Measurements from ENCODE around the gene CNGA2.
A peak's percentile ranks its signal among the peaks of the same experiment; 100 is the strongest.

The CNGA2 gene

DNA sequence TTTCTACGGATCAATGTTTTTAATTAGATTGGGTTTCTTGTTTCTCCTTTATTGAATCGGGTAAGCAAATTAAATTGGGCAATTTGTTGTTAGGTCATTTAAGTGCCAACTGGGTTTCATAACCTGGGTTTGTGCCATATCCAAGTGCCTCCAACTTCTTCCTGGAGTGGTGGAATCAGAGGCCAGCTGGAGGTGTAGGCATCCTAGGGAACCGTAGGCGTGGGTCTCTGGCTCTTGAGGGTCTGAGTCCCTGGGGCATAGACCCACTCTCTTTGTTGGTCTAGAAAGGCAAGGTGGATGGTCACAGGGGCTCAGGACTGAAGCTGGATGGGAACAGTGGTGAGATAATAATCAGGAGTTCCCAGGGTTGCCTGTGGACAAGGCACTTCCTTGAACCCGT, 18.3 kb downstream of the CNGA2 start:
- H3K4me2 ChIP-seq = no peak overlapping the region
- peaks cover 0 to 12% (median 0%) of the 10 kb centered on the region in 11 experiments; a peak in 7 of 22 replicates for H4K20me1 ChIP-seq
- H3K4me3 ChIP-seq = no peak overlapping the region
- TF ChIP-seq Cebpa-rat (IDR thresholded peaks at IDR 0.05) = no peak
- H3K36me3 ChIP-seq = no peaks in the 10 kb centered on the region
- no peak overlapping the region for H3K27ac ChIP-seq
- H3K9ac ChIP-seq = no peak overlapping the region
- H3K27me3 ChIP-seq = peaks cover 97 to 100% (median 100%) of the 10 kb centered on the region in 11 experiments
- no peaks in the 10 kb centered on the region for H3K9me3 ChIP-seq (replicated peaks in 1 of 11)
- peaks cover 0 to 30% (median 5%) of the 10 kb centered on the region in 10 experiments; a peak in 8 of 20 replicates for H3K4me1 ChIP-seq

DNA sequence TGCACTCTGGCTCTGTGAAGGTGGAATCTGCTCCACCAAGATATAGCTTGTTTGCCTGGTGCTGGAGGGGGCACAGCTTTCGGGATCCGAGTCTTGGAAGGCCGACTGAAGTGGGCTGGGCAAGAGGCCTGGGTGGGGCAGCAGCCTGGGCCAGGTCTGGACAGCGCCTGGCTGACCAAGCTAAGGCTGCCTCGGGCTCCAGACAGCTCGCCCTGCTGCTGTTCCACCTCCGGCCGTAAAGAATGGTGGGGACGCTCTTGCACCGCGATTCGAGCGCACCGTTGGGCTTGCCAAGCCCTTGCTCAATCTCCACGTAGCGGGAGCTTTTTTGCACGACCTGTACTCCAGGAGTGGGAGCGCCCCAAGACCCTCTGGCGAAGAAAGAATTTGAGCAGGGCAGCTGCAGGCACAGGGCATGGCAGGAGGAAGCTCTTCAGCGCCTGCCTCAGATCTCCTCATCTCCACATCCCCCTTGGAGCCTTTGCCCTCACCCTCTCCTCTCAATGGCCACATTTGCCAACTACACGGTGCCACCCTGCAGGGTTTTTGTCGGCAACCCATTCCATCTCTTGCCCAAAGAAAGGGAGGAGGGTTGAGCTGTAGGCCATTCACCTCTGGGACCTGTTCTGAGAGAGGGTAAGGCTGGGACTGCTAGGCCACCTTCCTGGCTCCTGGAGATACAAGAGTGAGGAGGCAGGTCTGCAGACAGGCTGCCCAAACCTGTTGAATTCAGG, 18.9 kb downstream of the CNGA2 start:
- no peaks in the 10 kb centered on the region for H3K36me3 ChIP-seq

DNA sequence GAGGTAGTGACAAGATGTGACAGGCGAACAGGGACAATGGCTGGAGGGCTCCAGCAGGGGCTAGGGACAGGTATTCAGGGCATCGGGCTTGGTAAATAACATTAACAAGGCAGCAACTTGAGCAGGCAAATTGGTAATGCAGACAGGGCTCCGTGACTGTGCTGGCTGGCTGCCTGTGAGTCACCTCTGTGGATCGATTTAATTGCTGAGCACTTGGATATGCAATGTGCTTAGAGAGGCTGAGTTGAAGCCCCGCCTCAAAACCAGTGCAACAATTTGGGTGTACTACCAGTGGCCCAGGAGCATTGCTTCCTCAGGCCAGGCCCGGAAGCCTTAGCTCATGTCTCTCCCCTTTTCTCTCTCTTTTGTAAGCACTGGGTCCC, 19.5 kb downstream of the CNGA2 start:
- Histone ChIP-seq H3K36me3 (no peaks in the 10 kb centered on the region), H3K4me2 (peak overlapping the region in 2 of 11 experiments; percentile 17 to 28; a peak in 2 of 22 replicates)
- no peak for TF ChIP-seq Cebpa-rat (IDR thresholded peaks at IDR 0.05)

More for the DNA sequence above, 18.9 kb downstream of the CNGA2 start:
- Histone ChIP-seq H3K4me2 (peak overlapping the region in 2 of 11 experiments; percentile 17 to 28; a peak in 2 of 22 replicates), H3K27me3 (peaks cover 96 to 100% (median 99%) of the 10 kb centered on the region in 11 experiments), H3K4me1 (peaks cover 0 to 30% (median 5%) of the 10 kb centered on the region in 10 experiments; a peak in 8 of 20 replicates), H3K4me3 (no peak overlapping the region), H3K9me3 (replicated peaks in 1 of 11) (no peaks in the 10 kb centered on the region), H3K9ac (no peak overlapping the region), H4K20me1 (peaks cover 0 to 12% (median 0%) of the 10 kb centered on the region in 11 experiments; a peak in 7 of 22 replicates), H3K27ac (no peak overlapping the region)
- no peak for TF ChIP-seq Cebpa-rat (IDR thresholded peaks at IDR 0.05)

DNA sequence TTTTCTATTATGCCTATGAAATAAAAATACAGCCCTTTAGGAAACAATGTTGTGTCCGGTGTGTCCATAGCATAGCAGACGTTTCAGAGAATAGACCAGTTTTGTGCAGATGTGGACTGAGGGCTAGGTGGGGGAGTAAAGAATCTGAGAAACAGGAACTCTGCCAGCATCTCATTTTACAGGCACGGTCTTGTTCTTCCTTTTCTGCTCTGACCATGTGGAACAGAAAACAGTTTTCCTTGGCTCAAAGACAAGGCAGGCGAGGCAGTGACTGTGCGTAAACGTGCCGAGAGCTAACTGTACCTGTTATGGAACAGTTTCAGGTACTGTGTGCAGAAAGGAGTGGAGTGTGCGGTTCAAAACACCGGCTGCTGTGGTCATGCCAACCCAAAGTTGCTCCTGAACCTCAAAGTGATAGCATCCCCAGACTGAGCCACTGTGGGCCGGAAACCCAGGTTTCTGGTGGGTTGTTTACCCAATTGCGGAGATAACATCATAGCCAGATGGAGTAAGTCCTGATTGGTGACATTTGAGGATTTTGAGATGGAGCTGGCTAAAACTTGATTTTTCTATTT, 20.2 kb downstream of the CNGA2 start:
- H3K36me3 ChIP-seq = no peaks in the 10 kb centered on the region
- H3K9me3 ChIP-seq (replicated peaks in 1 of 11) = no peaks in the 10 kb centered on the region; a peak in 1 of 22 replicates
- no peak overlapping the region for H3K4me2 ChIP-seq
- peaks cover 0 to 30% (median 5%) of the 10 kb centered on the region in 10 experiments; a peak in 8 of 20 replicates for H3K4me1 ChIP-seq
- TF ChIP-seq Cebpa-rat (IDR thresholded peaks at IDR 0.05) = no peak
- no peak overlapping the region for H3K4me3 ChIP-seq
- peaks cover 94 to 99% (median 98%) of the 10 kb centered on the region in 11 experiments for H3K27me3 ChIP-seq
- peaks cover 0 to 12% (median 0%) of the 10 kb centered on the region in 11 experiments; a peak in 7 of 22 replicates for H4K20me1 ChIP-seq
- no peak overlapping the region for H3K9ac ChIP-seq
- no peak overlapping the region for H3K27ac ChIP-seq

More for the DNA sequence above, 19.5 kb downstream of the CNGA2 start:
- Histone ChIP-seq H3K27ac (no peak overlapping the region), H3K4me3 (no peak overlapping the region), H3K27me3 (peaks cover 94 to 99% (median 98%) of the 10 kb centered on the region in 11 experiments), H3K9ac (no peak overlapping the region), H3K9me3 (replicated peaks in 1 of 11) (no peaks in the 10 kb centered on the region; a peak in 1 of 22 replicates), H3K4me1 (peaks cover 0 to 30% (median 5%) of the 10 kb centered on the region in 10 experiments; a peak in 8 of 20 replicates), H4K20me1 (peaks cover 0 to 12% (median 0%) of the 10 kb centered on the region in 11 experiments; a peak in 7 of 22 replicates)

DNA sequence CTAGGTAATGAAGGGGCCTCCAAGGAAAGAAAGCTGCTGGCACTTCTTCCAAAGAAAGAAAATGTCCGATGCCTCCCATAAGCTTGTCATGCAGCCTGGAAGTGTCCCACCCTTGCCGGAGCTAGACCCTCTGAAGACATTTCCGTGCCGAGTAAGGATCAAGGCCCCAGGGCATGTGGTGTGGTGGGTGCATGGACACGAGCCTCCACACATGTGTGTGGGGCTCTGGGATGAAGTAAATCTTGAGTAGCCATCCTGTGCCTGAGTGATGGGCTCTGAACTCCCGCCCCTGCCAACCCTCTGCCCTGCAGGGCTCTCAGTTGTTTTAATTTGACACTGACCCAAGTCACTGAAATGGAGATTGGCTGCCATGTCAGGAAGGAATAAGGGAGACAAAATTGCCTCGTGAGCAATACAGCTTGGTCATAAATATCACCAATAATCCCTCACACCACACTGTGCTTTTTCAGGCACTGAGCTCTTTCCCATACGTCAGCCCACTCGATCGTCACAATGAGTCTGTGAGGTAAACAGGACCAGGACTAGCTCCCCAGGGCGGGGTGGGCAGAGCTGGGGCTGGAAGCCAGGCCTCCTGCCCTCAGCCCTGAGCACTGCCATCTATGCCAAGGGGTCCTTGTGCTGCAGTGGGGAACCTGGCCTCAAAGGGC, 24.6 kb downstream of the CNGA2 start:
- Histone ChIP-seq H3K9me3 (replicated peaks in 1 of 11) (no peaks in the 10 kb centered on the region; a peak in 1 of 22 replicates), H3K4me3 (no peak overlapping the region), H4K20me1 (peaks cover 0 to 5% (median 0%) of the 10 kb centered on the region in 11 experiments; a peak in 5 of 22 replicates), H3K4me1 (peaks cover 0 to 16% (median 4%) of the 10 kb centered on the region in 10 experiments; a peak in 8 of 20 replicates), H3K27me3 (peaks cover 75 to 93% (median 90%) of the 10 kb centered on the region in 11 experiments), H3K4me2 (no peak overlapping the region), H3K9ac (no peak overlapping the region), H3K36me3 (no peaks in the 10 kb centered on the region), H3K27ac (no peak overlapping the region)
- TF ChIP-seq Cebpa-rat (IDR thresholded peaks at IDR 0.05) = no peak

DNA sequence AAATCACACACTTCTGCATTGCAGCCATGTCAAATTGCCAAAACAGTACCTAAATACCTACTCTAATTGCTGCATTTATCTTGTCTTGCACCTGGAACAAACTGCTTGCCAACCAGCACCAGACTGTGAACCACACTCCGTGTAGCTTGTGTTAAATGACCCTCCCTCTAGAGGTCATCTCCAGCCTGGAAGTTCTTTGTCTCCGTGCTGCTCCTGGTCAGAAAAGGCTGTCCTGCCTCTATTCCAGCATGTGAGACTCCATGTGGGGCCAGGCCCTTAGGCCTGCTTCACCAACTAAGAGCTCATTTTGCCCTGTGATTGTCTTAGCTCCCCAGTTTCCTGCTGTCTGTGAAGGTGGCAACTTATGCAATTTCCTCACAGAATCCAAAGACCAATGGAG, 28.3 kb downstream of the CNGA2 start:
- H4K20me1 ChIP-seq = peaks cover 0 to 9% (median 0%) of the 10 kb centered on the region in 11 experiments; a peak in 2 of 22 replicates
- no peaks in the 10 kb centered on the region for H3K36me3 ChIP-seq
- no peak overlapping the region for H3K27ac ChIP-seq
- no peaks in the 10 kb centered on the region for H3K4me1 ChIP-seq
- no peak overlapping the region for H3K4me3 ChIP-seq
- peaks cover 70 to 93% (median 90%) of the 10 kb centered on the region in 11 experiments for H3K27me3 ChIP-seq
- no peak overlapping the region for H3K4me2 ChIP-seq
- H3K9me3 ChIP-seq (replicated peaks in 1 of 11) = no peaks in the 10 kb centered on the region; a peak in 1 of 22 replicates
- no peak overlapping the region for H3K9ac ChIP-seq
- TF ChIP-seq Cebpa-rat (IDR thresholded peaks at IDR 0.05) = no peak

DNA sequence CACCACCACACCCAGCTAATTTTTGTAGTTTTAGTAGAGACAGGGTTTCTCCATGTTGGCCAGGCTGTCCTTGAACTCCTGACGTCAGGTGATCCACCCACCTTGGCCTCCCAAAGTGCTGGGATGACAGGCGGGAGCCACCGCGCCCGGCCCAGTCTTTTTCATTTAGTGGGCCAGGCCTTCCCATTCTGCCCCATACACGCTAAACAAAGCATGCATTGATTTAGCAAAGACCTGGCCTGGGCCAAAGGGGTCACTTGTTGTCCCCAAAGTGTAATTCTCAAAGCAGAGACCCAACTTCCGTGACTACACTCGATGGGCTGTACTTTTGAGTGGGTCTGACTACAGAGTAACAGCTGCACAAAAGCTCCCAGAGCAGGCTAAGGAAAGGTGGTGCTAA, 29.2 kb downstream of the CNGA2 start:
- Histone ChIP-seq H3K9ac (no peak overlapping the region), H3K4me3 (no peak overlapping the region), H3K27me3 (peaks cover 73 to 95% (median 91%) of the 10 kb centered on the region in 11 experiments), H3K36me3 (no peaks in the 10 kb centered on the region), H3K9me3 (replicated peaks in 1 of 11) (peaks cover 0 to 6% (median 0%) of the 10 kb centered on the region in 11 experiments; a peak in 1 of 22 replicates), H3K4me2 (no peak overlapping the region), H3K4me1 (no peaks in the 10 kb centered on the region), H4K20me1 (peaks cover 0 to 9% (median 0%) of the 10 kb centered on the region in 11 experiments; a peak in 1 of 22 replicates), H3K27ac (no peak overlapping the region)
- TF ChIP-seq Cebpa-rat (IDR thresholded peaks at IDR 0.05) = no peak

DNA sequence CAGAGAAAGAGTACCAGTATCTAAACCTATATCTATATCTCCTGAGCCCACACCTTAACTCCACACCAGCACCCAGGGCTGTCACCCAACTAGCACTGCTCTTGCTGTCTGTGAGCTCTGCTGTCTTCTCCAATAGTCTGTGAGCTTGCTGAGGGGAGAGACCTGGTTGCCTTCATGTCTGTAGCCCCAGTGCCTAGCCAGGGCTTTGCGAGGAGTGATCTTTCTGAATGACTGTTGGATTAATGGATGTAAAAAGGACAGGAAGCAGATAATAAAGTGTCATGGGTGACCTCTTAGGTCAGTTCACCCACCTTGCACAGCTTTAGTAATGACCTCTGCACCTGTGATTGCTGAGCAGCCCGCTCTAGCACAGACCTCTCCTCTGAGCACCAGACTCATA, 30.5 kb downstream of the CNGA2 start:
- Histone ChIP-seq H3K4me3 (no peak overlapping the region), H3K4me2 (no peak overlapping the region), H3K9ac (no peak overlapping the region), H4K20me1 (0 out of 22 replicates have a peak, but pooled peaks cover 0 to 9% (median 0%) of the 10 kb centered on the region in 11 experiments), H3K27ac (no peak overlapping the region), H3K9me3 (replicated peaks in 1 of 11) (peaks cover 0 to 18% (median 4%) of the 10 kb centered on the region in 11 experiments; a peak in 7 of 22 replicates), H3K4me1 (no peaks in the 10 kb centered on the region), H3K27me3 (peaks cover 67 to 96% (median 91%) of the 10 kb centered on the region in 11 experiments), H3K36me3 (no peaks in the 10 kb centered on the region)
- no peak for TF ChIP-seq Cebpa-rat (IDR thresholded peaks at IDR 0.05)

Data from BLaER1 treated with 17β-estradiol and CSF1 and Interleukin-3, amounts not matched to agents 10 nM and 100 nM (cell line).